GM23338 (cell line): ENCODE measurements around the gene FMNL1. TPM values are rescaled to one million over a fixed set of nuclear protein-coding genes. Genes with fewer than 3 reads are reported as not detected.

Source experiments
- ATAC-seq: fragments of 200-7000 bp; cut with Tn5 transposase; 3 replicates; pipeline ENCODE4 v1.9.1; 2020
- DNase-seq: peaks from one replicate; pipeline ENCODE4 v3.0.0-alpha.2; 2015; ENCODE audit warnings: low spot score
- H2AFZ ChIP-seq: fragments of 200-600 bp; sonication (generic); 2 replicates; pipeline ENCODE4 v1.8.0; 2016; ENCODE audit warnings: antibody characterized with exemption, mild to moderate bottlenecking, moderate library complexity
- H3F3A ChIP-seq: fragments of 200-600 bp; sonication (generic); replicated peaks from 2 replicates; pipeline ENCODE4 v1.8.0; 2017; ENCODE audit warnings: antibody characterized with exemption, mixed run types, low read depth
- H3K27ac ChIP-seq: fragments of 200-600 bp; sonication (generic); 2 replicates; pipeline ENCODE4 v1.6.1; 2016; ENCODE audit warnings: low read depth
- H3K27me3 ChIP-seq: fragments of 200-600 bp; sonication (generic); 2 replicates; pipeline ENCODE4 v1.8.0; 2016; ENCODE audit warnings: mild to moderate bottlenecking, mixed run types, moderate library complexity; ENCODE audit not compliant: insufficient read depth
- H3K36me3 ChIP-seq: fragments of 200-600 bp; sonication (generic); 2 replicates; pipeline ENCODE4 v1.8.0; 2016; ENCODE audit warnings: mild to moderate bottlenecking; ENCODE audit not compliant: insufficient read depth
- H3K4me1 ChIP-seq: fragments of 200-600 bp; sonication (generic); 2 replicates; pipeline ENCODE4 v1.8.0; 2016; ENCODE audit warnings: mild to moderate bottlenecking, moderate library complexity; ENCODE audit not compliant: insufficient read depth
- H3K4me2 ChIP-seq: fragments of 200-600 bp; sonication (generic); 2 replicates; pipeline ENCODE4 v1.7.1; 2017; ENCODE audit warnings: mixed run types
- H3K4me3 ChIP-seq: fragments of 200-600 bp; sonication (generic); 2 replicates; pipeline ENCODE4 v1.6.1; 2016; ENCODE audit warnings: mixed run types
- H3K79me2 ChIP-seq: fragments of 200-600 bp; sonication (generic); replicated peaks from 2 replicates; pipeline ENCODE4 v1.8.0; 2017; ENCODE audit warnings: mild to moderate bottlenecking; ENCODE audit not compliant: insufficient read depth
- H3K9me2 ChIP-seq: fragments of 200-600 bp; sonication (generic); 2 replicates; pipeline ENCODE4 v1.8.0; 2017; ENCODE audit not compliant: insufficient read depth
- H4K20me1 ChIP-seq: fragments of 200-600 bp; sonication (generic); replicated peaks from 2 replicates; pipeline ENCODE4 v1.8.0; 2017; ENCODE audit warnings: mild to moderate bottlenecking; ENCODE audit not compliant: insufficient read depth
- H3K27ac Mint-ChIP-seq: 2 replicates; pipeline ENCODE4 v1.8.0; 2020; ENCODE audit warnings: inconsistent platforms, mild to moderate bottlenecking, moderate library complexity, mixed read lengths
- H3K27me3 Mint-ChIP-seq: 3 replicates; pipeline ENCODE4 v1.8.0; 2022; ENCODE audit warnings: low read depth, mild to moderate bottlenecking, moderate library complexity, mixed read lengths, inconsistent platforms; ENCODE audit not compliant: insufficient read depth, poor library complexity
- H3K36me3 Mint-ChIP-seq: 3 replicates; pipeline ENCODE4 v1.8.0; 2021; ENCODE audit warnings: low read depth, mild to moderate bottlenecking, inconsistent platforms, moderate library complexity, mixed read lengths
- H3K4me1 Mint-ChIP-seq: 3 replicates; pipeline ENCODE4 v1.8.0; 2020; ENCODE audit warnings: mild to moderate bottlenecking, inconsistent platforms, mixed read lengths
- H3K4me3 Mint-ChIP-seq: 3 replicates; pipeline ENCODE4 v1.8.0; 2021; ENCODE audit warnings: moderate library complexity, mild to moderate bottlenecking, inconsistent platforms, mixed read lengths
- H3K9me3 Mint-ChIP-seq: 3 replicates; pipeline ENCODE4 v1.8.0; 2020; ENCODE audit warnings: moderate library complexity, mild to moderate bottlenecking, inconsistent platforms, mixed read lengths
- ETS1 ChIP-seq: IDR thresholded peaks from 2 replicates; pipeline ENCODE4 v1.6.1; 2016; ENCODE audit warnings: antibody characterized with exemption
- EZH2 ChIP-seq: fragments of 200-600 bp; sonication (generic); IDR thresholded peaks from one replicate; pipeline ENCODE4 v1.8.0; 2017; ENCODE audit warnings: antibody characterized with exemption, mild to moderate bottlenecking, low read depth; ENCODE audit not compliant: unreplicated experiment
- EZH2phosphoT487 ChIP-seq: fragments of 200-600 bp; sonication (generic); IDR thresholded peaks from one replicate; pipeline ENCODE4 v1.8.1; 2018; ENCODE audit warnings: antibody characterized with exemption; ENCODE audit not compliant: unreplicated experiment
- JUNB ChIP-seq: IDR thresholded peaks from one replicate; pipeline ENCODE4 v1.6.1; 2016; ENCODE audit warnings: antibody characterized with exemption; ENCODE audit not compliant: unreplicated experiment
- NANOG ChIP-seq: IDR thresholded peaks from 2 replicates; pipeline ENCODE4 v1.6.1; 2016; ENCODE audit warnings: antibody characterized with exemption, borderline replicate concordance
- REST ChIP-seq: IDR thresholded peaks from one replicate; pipeline ENCODE4 v1.6.1; 2018; ENCODE audit warnings: antibody characterized with exemption; ENCODE audit not compliant: unreplicated experiment
- ZNF331 ChIP-seq: fragments of 250-450 bp; sonication (Bioruptor Pico); IDR thresholded peaks from 2 replicates; pipeline ENCODE4 v1.5.0; 2020; ENCODE audit warnings: low read depth, mild to moderate bottlenecking, moderate library complexity
- ZNF462 ChIP-seq: fragments of 250-450 bp; sonication (Bioruptor Pico); IDR thresholded peaks from 2 replicates; pipeline ENCODE4 v1.5.0; 2020; ENCODE audit warnings: mild to moderate bottlenecking, moderate library complexity
- polyA plus RNA-seq: library from polyadenylated mRNA; unstranded; fragments of >200 nt; fragmentation: Nextera tagmentation; extraction: Ambion mirVana; gene quantifications from 2 replicates; pipeline ENCODE4 v1.2.1, GENCODE V29; 2016
- total RNA-seq: library from RNA; depleted of rRNA; stranded (reverse); fragments of >200 nt; shearing (Covaris generic); gene quantifications from 2 replicates; pipeline ENCODE4 v1.2.3, GENCODE V29; 2014

FMNL1 gene
- total and polyA plus RNA-seq, 2 experiments from 2014 or later: 6.6 to 9.3 TPM

GRCh38 chr17:45264988-45265387, 43.3 kb downstream of the FMNL1 start:
- TF ChIP-seq EZH2phosphoT487 (no peak), EZH2 (no peak)
- Mint-ChIP-seq H3K27me3 (peaks cover 14% of the 10 kb centered on the region), H3K9me3 (no peaks in the 10 kb centered on the region), H3K27ac (no peak overlapping the region), H3K36me3 (peaks cover 28% of the 10 kb centered on the region), H3K4me3 (no peak overlapping the region), H3K4me1 (peaks cover 10% of the 10 kb centered on the region)
- no peak for ATAC-seq
- Histone ChIP-seq H3K4me3 (no peak overlapping the region), H3K36me3 (no peaks in the 10 kb centered on the region), H4K20me1 (no peaks in the 10 kb centered on the region; the same call in 1 of the 2 replicates), H3K27me3 (peaks cover 11% of the 10 kb centered on the region), H3K4me1 (peaks cover 9% of the 10 kb centered on the region; the same call in 1 of the 2 replicates), H3K9me2 (no peaks in the 10 kb centered on the region), H3F3A (peaks cover 3% of the 10 kb centered on the region; the same call in 1 of the 2 replicates), H3K79me2 (no peaks in the 10 kb centered on the region), H3K27ac (no peak overlapping the region), H3K4me2 (no peak overlapping the region), H2AFZ (no peak overlapping the region)
- DNase-seq: no peak

GRCh38 chr17:45265821-45266220, 44.1 kb downstream of the FMNL1 start:
- H3K4me2 ChIP-seq: no peak overlapping the region
- H3K4me3 ChIP-seq: no peak overlapping the region
- H3K4me3 Mint-ChIP-seq: no peak overlapping the region
- H3K36me3 ChIP-seq: no peaks in the 10 kb centered on the region
- no peaks in the 10 kb centered on the region for H3K9me3 Mint-ChIP-seq
- TF ChIP-seq EZH2: no peak
- no peak for TF ChIP-seq ETS1
- no peak for TF ChIP-seq NANOG
- TF ChIP-seq ZNF331 (CRISPR knock-in tag): no peak
- no peak for TF ChIP-seq REST
- TF ChIP-seq ZNF462: no peak
- TF ChIP-seq EZH2phosphoT487: no peak
- no peak for TF ChIP-seq JUNB
- no peak overlapping the region for H2AFZ ChIP-seq
- H3K4me1 Mint-ChIP-seq: peaks cover 10% of the 10 kb centered on the region
- H4K20me1 ChIP-seq: no peaks in the 10 kb centered on the region; the same call in 1 of the 2 replicates
- no peaks in the 10 kb centered on the region for H3K79me2 ChIP-seq
- peaks cover 11% of the 10 kb centered on the region for H3K27me3 Mint-ChIP-seq
- peaks cover 36% of the 10 kb centered on the region for H3K36me3 Mint-ChIP-seq
- H3K9me2 ChIP-seq: no peaks in the 10 kb centered on the region
- no peak overlapping the region for H3K27ac ChIP-seq
- H3K27me3 ChIP-seq: peaks cover 5% of the 10 kb centered on the region
- no peak for ATAC-seq
- H3K4me1 ChIP-seq: peaks cover 9% of the 10 kb centered on the region; the same call in 1 of the 2 replicates
- no peak for DNase-seq
- H3F3A ChIP-seq: no peaks in the 10 kb centered on the region; the same call in 1 of the 2 replicates
- no peak overlapping the region for H3K27ac Mint-ChIP-seq
